ENCODE results near the gene CTNND2. TPM values are rescaled to one million over a fixed set of nuclear protein-coding genes. Genes with fewer than 3 reads are reported as not detected.

CTNND2 gene
- total and polyA plus RNA-seq, 8 donors = 9.2 to 62.8 (median 43.7) TPM

DNA sequence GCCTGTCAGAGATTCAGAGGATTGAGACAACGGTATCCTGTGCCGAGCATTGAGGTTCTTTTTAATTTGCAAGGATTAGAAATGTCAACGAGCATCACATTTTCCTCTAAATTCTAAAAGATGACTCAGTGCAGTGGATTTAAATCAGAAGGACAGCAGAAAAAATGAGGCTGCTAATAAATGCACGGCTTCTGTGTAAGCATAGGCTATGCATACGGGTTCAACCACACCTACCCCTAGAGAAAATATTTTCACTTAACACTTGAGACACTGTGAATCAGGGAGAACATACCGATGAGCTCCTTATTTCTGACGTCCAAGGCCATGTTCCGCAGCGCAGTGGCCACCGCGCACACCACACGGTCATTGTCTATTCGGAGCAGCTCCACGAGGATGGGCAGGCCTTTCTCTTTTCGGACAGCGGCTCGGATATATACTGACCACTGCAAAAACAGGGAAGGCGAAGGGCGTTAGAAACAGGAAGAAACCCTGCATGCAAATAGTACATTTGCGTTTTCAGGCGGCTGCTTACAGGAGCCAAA lies 821.8 kb downstream of the CTNND2 start:
- DNase-seq = no peak
- no peak for ATAC-seq
- WGBS, 2 donors = 96 to 97% methylated on average over 21 of the region's 21 CpGs
- peaks cover 0 to 8% (median 0%) of the 10 kb centered on the region in 3 donors for H3K4me1 ChIP-seq
- H3K9me3 ChIP-seq = no peaks in the 10 kb centered on the region
- H3K4me3 ChIP-seq = no peak overlapping the region
- peaks cover 0 to 26% (median 0%) of the 10 kb centered on the region in 3 donors for H3K36me3 ChIP-seq
- no peak for FAIRE-seq
- intact Hi-C loops (cut with DNase I) = no loop called here
- no peak overlapping the region for H3K27ac ChIP-seq
- no peaks in the 10 kb centered on the region for H3K27me3 ChIP-seq
- TF ChIP-seq CTCF (IDR thresholded peaks at IDR 0.05) = no peak

GRCh38 chr5:11076945-11077613 lies 827.2 kb downstream of the CTNND2 start:
- Histone ChIP-seq H3K36me3 (peaks cover 0 to 18% (median 0%) of the 10 kb centered on the region in 3 donors), H3K4me1 (peaks cover 0 to 8% (median 0%) of the 10 kb centered on the region in 3 donors), H3K27me3 (no peaks in the 10 kb centered on the region), H3K27ac (peak overlapping the region; percentile 35 to 73 (median 55)), H3K4me3 (no peak overlapping the region), H3K9me3 (no peaks in the 10 kb centered on the region)
- WGBS, 2 donors = 51 to 55% methylated on average over 4 of the region's 4 CpGs
- FAIRE-seq = no peak
- intact Hi-C loops (cut with DNase I) = no loop called here
- DNase-seq = no peak
- no peak for TF ChIP-seq CTCF (IDR thresholded peaks at IDR 0.05)
- peak; percentile 78 to 92 (median 87) for ATAC-seq

- no peak overlapping the region for H3K4me3 ChIP-seq
- peaks cover 0 to 8% (median 0%) of the 10 kb centered on the region in 3 donors for H3K4me1 ChIP-seq
- ATAC-seq (no peak), DNase-seq (peak in 2 of 6 donors; percentile 26 to 52), FAIRE-seq (no peak)
- 90 to 91% methylated on average over 12 of the region's 12 CpGs for WGBS, 2 donors
- intact Hi-C loops (cut with DNase I) = no loop called here
- no peaks in the 10 kb centered on the region for H3K9me3 ChIP-seq
- no peak for TF ChIP-seq CTCF (IDR thresholded peaks at IDR 0.05)
- peaks cover 0 to 10% (median 0%) of the 10 kb centered on the region in 3 donors for H3K36me3 ChIP-seq
- no peaks in the 10 kb centered on the region for H3K27me3 ChIP-seq
- peak overlapping the region in 2 of 4 donors; percentile 60 to 73 for H3K27ac ChIP-seq
Measured at GRCh38 chr5:11075035-11075805, 829.0 kb downstream of the CTNND2 start.

DNA sequence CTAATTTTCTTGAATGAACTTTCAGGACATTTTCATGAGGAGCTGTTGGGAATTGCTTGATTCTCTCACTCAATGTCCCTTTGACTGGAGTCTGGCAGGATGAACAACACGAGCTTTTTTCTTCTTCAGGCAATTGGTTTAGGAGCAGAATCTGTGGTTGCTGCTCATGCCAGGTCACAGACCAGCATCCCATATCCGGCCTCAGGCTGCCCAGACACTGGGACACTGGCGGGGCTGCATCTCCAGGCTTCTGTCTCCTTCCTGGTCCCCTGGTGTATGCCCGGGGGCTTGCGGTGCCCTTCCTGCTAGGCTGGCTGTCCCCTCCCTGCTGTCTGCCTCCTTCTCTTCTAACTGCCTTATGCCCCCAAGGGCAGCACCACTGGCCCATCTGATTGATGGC lies 831.7 kb downstream of the CTNND2 start:
- no peak for FAIRE-seq
- no peak overlapping the region for H3K4me3 ChIP-seq
- peaks cover 0 to 4% (median 0%) of the 10 kb centered on the region in 3 donors for H3K36me3 ChIP-seq
- H3K4me1 ChIP-seq = no peaks in the 10 kb centered on the region
- intact Hi-C loops (cut with DNase I) = no loop called here
- no peak overlapping the region for H3K27ac ChIP-seq
- 87 to 91% methylated on average over 5 of the region's 5 CpGs for WGBS, 2 donors
- DNase-seq = peak in 1 of 6 donors; percentile 40
- no peaks in the 10 kb centered on the region for H3K9me3 ChIP-seq
- no peaks in the 10 kb centered on the region for H3K27me3 ChIP-seq
- ATAC-seq = no peak
- TF ChIP-seq CTCF (IDR thresholded peaks at IDR 0.05) = no peak
